Fibroblast of villous mesenchyme (primary cell): Measurements from ENCODE around the gene C1QTNF12. TPM values are rescaled to one million over a fixed set of nuclear protein-coding genes. Genes with fewer than 3 reads are reported as not detected.

Experiments used
- DNase-seq: peaks from one replicate; pipeline ENCODE4 v3.0.0-alpha.2; 2010; ENCODE audit warnings: low read depth
- H3K4me3 ChIP-seq: 2 replicates; pipeline ENCODE4 v1.5.1; 2011; ENCODE audit warnings: low read depth, mild to moderate bottlenecking, low read length
- CTCF ChIP-seq: IDR thresholded peaks from 2 replicates; pipeline ENCODE4 v1.5.1; 2012; ENCODE audit warnings: low read depth, mild to moderate bottlenecking, low read length; ENCODE audit not compliant: insufficient read depth
- total RNA-seq: library from RNA; depleted of rRNA; stranded (reverse); fragments of >200 nt; gene quantifications from 2 replicates; pipeline ENCODE4 v1.2.3, GENCODE V29; 2012

C1QTNF12 gene
- total RNA-seq, 1 donor = 0.43 TPM

DNA sequence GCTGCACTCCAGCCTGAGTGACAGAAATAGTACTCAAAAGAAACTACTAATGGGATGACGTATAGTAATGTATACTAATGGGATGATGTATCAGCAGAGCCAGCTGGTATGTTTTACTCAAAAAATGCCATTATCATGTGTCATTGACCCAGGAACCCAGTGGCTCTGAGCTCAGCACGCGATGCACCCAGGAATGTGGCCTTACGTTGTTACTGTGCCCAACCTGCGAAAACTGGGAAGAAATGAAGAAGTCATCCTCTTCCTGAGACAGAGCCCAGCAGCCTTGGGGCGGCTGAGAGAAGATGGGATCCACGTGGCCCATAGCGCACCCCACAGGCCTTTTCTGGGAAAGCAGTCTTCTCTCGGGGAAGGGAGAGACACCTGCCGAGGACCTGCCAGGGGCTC, 18.3 kb upstream of the C1QTNF12 start:
- peak; percentile 96 for DNase-seq
- TF ChIP-seq CTCF = peak; percentile 54
- no peak overlapping the region for H3K4me3 ChIP-seq

- TF ChIP-seq CTCF = no peak
Observed at GRCh38 chr1:1264026-1264425, 17.5 kb upstream of the C1QTNF12 start.

DNA sequence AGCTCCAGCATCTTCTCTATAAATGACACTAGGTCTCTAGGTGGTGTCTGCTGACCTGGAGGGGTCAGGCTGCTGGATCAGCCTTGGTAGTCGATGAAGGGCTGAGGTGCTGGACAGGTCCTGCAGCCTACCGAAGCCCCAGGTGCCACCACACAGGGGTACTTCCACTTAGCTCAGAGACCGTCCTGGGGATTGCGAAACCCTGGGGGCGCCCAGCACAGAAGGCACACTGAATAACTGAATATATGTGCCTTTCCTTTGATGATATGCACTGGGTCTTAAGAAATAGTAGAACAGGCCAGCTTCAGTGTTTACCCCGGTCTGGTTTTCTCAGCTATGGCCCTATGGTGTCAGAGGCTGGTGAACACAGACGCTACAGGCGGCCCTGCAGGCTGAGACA, 16.2 kb upstream of the C1QTNF12 start:
- no peak for TF ChIP-seq CTCF
- no peak for DNase-seq
- no peak overlapping the region for H3K4me3 ChIP-seq

More at GRCh38 chr1:1264026-1264425, 17.5 kb upstream of the C1QTNF12 start:
- H3K4me3 ChIP-seq = no peak overlapping the region
- no peak for DNase-seq

GRCh38 chr1:1262071-1262470, 15.5 kb upstream of the C1QTNF12 start:
- DNase-seq = no peak
- TF ChIP-seq CTCF = no peak

GRCh38 chr1:1260843-1261560, 14.5 kb upstream of the C1QTNF12 start:
- no peak for TF ChIP-seq CTCF

More at GRCh38 chr1:1262071-1262470, 15.5 kb upstream of the C1QTNF12 start:
- H3K4me3 ChIP-seq = no peak overlapping the region

DNA sequence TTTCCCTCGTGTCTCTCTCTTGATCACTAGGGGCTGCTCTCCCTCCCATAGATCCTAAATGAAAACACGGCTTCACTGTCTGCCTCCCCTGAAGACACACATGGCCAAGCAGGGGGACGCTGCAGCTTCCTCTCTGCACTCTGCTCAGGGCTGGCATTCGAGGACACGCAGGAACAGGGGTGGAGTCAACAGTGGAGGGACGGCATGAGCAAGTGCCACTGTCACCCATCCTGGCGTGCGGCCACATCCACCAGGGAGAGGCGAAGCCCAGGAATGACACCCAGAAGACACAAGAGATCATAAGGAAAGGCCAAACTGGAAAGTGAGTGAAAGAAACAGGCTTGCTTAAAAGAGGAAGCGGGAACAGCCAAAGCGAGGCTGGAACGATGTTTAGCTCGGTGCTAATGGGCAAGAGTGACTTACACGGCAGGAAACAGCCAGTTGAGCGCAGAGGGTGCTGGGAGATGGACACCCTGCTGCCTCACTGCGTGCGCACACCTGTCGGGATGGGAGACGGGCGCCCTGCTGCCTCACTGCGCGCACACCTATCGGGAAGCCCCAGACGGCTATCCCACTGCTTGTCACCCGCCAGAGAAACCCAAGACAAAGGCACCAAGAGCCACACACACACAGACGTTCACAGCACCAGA, 13.6 kb upstream of the C1QTNF12 start:
- H3K4me3 ChIP-seq = no peak overlapping the region
- no peak for DNase-seq
- TF ChIP-seq CTCF = no peak

More at GRCh38 chr1:1260843-1261560, 14.5 kb upstream of the C1QTNF12 start:
- no peak overlapping the region for H3K4me3 ChIP-seq
- no peak for DNase-seq
